HCT116 (cell line): ENCODE data around the gene TBRG4. TPM values are rescaled to one million over a fixed set of nuclear protein-coding genes. Genes with fewer than 3 reads are reported as not detected.

Experiments used
- ATAC-seq: fragments of 200-7000 bp; cut with Tn5 transposase; 2 replicates; pipeline ENCODE4 v1.9.1; 2020; ENCODE audit warnings: mild to moderate bottlenecking, moderate library complexity
- BruUV-seq: library from RNA; stranded (reverse); fragments of 400-500 nt; replicated peaks from 2 replicates; lab custom pipeline; 2021; lab: Mats Ljungman, UMichigan
- CTCF ChIA-PET: fragments of 300-600 bp; sonication (Branson Sonifier 250); formaldehyde crosslinking; loops from one replicate; lab custom pipeline; 2021; ENCODE audit warnings: antibody characterized with exemption; lab: Charles Lee
- POLR2A ChIA-PET: fragments of 300-600, 350-600 bp; sonication (Branson Sonifier 250); formaldehyde crosslinking; loops from one replicate; lab custom pipeline; 2021; ENCODE audit warnings: antibody characterized with exemption; lab: Charles Lee
- RAD21 ChIA-PET, 2 experiments: fragments of 300-600 bp; sonication (Branson Sonifier 250); formaldehyde crosslinking; loops; one replicate each; lab custom pipeline; 2023; ENCODE audit warnings: low total read pairs in 2 of 2; ENCODE audit not compliant: uncharacterized antibody in 2 of 2, unreplicated experiment in 2 of 2, low non-redundant PET in 1 of 2; lab: Charles Lee
- DNase-seq: peaks from one replicate; pipeline ENCODE4 v3.0.0-alpha.2; 2010; ENCODE audit warnings: low read depth, low spot score
- H2AFZ ChIP-seq: fragments of 200-600 bp; shearing (Covaris generic), sonication (generic); 2 replicates; pipeline ENCODE4 v1.6.1; 2017; ENCODE audit warnings: low read depth, mixed run types, mixed read lengths, antibody characterized with exemption, low read length; ENCODE audit not compliant: poor library complexity, severe bottlenecking
- H3K27ac ChIP-seq: 2 replicates; pipeline ENCODE4 v1.5.1; 2012; ENCODE audit warnings: low read depth, low read length
- H3K27me3 ChIP-seq: fragments of 200-600 bp; sonication (generic); 2 replicates; pipeline ENCODE4 v1.6.1; 2016; ENCODE audit warnings: mixed run types, low read length, mixed read lengths; ENCODE audit not compliant: insufficient read depth
- H3K36me3 ChIP-seq, 2 experiments: fragments of 200-500 bp in 1 of 2; fragments of 200-600 bp in 1 of 2; sonication (Bioruptor generic) in 1 of 2; sonication (generic) in 1 of 2; 2 replicates each; pipeline versions ENCODE4 v1.5.1 to v1.6.1; 2014 to 2016; ENCODE audit warnings: low read length in 2 of 2, inconsistent platforms in 1 of 2, mixed read lengths in 1 of 2, mixed run types in 1 of 2; ENCODE audit not compliant: insufficient read depth in 2 of 2, control insufficient read depth in 1 of 2
- H3K4me1 ChIP-seq, 2 experiments: fragments of 200-600 bp in 1 of 2; sonication (generic) in 1 of 2; 2 replicates each; pipeline versions ENCODE4 v1.5.1 to v1.6.1; 2012 to 2017; ENCODE audit warnings: low read length in 2 of 2, inconsistent platforms in 1 of 2, mild to moderate bottlenecking in 1 of 2, mixed read lengths in 1 of 2, mixed run types in 1 of 2, moderate library complexity in 1 of 2; ENCODE audit not compliant: insufficient read depth in 2 of 2, control insufficient read depth in 1 of 2
- H3K4me2 ChIP-seq: fragments of 200-600 bp; sonication (generic); 2 replicates; pipeline ENCODE4 v1.6.1; 2017; ENCODE audit warnings: mixed run types, low read length, mixed read lengths
- H3K4me3 ChIP-seq, 2 experiments: fragments of 200-600 bp in 1 of 2; sonication (generic) in 1 of 2; replicated peaks in 1 of 2; 2 replicates each; pipeline ENCODE4 v1.5.1; 2011 to 2016; ENCODE audit warnings: low read length in 2 of 2, control low read depth in 1 of 2, low read depth in 1 of 2, mild to moderate bottlenecking in 1 of 2, mixed read lengths in 1 of 2, mixed run types in 1 of 2
- H3K79me2 ChIP-seq: fragments of 200-600 bp; sonication (generic); 2 replicates; pipeline ENCODE4 v1.6.1; 2017; ENCODE audit warnings: mild to moderate bottlenecking, mixed run types, low read length, moderate library complexity, mixed read lengths; ENCODE audit not compliant: insufficient read depth
- H3K9ac ChIP-seq: fragments of 200-600 bp; sonication (generic); 2 replicates; pipeline ENCODE4 v1.6.1; 2016; ENCODE audit warnings: low read length, mixed read lengths
- H3K9me2 ChIP-seq: fragments of 200-600 bp; sonication (generic), shearing (Covaris generic); 2 replicates; pipeline ENCODE4 v1.6.1; 2017; ENCODE audit warnings: mixed run types, mild to moderate bottlenecking, moderate library complexity; ENCODE audit not compliant: insufficient read depth
- H3K9me3 ChIP-seq, 2 experiments: fragments of 200-500 bp in 1 of 2; fragments of 200-600 bp in 1 of 2; sonication (Bioruptor generic) in 1 of 2; sonication (generic) in 1 of 2; 2 replicates each; pipeline ENCODE4 v1.6.1; 2014 to 2017; ENCODE audit warnings: low read length in 2 of 2, mixed read lengths in 2 of 2, inconsistent platforms in 1 of 2, low read depth in 1 of 2, mild to moderate bottlenecking in 1 of 2, mixed run types in 1 of 2, moderate library complexity in 1 of 2; ENCODE audit not compliant: control insufficient read depth in 1 of 2, insufficient read depth in 1 of 2
- H4K20me1 ChIP-seq: fragments of 200-600 bp; sonication (generic), shearing (Covaris generic); 2 replicates; pipeline ENCODE4 v1.6.1; 2017; ENCODE audit warnings: mixed run types, mild to moderate bottlenecking, moderate library complexity; ENCODE audit not compliant: insufficient read depth
- SIN3A ChIP-seq: IDR thresholded peaks from 2 replicates; pipeline ENCODE4 v1.6.1; 2012; ENCODE audit warnings: low read depth
- SRF ChIP-seq: IDR thresholded peaks from 2 replicates; pipeline ENCODE4 v1.6.1; 2012; ENCODE audit warnings: low read depth
- intact Hi-C: fragments of 100-400 bp; cut with micrococcal nuclease; formaldehyde crosslinking; loops from 2 replicates; pipeline ENCODE4 v1.10.0; 2022
- total RNA-seq: library from RNA; stranded (reverse); gene quantifications from one replicate; pipeline ENCODE4 v1.2.1, GENCODE V29; 2021; ENCODE audit not compliant: unreplicated experiment
- TF ChIP-seq, protein P1 (sequence below): IDR thresholded peaks from 2 replicates; pipeline ENCODE4 v1.6.1; 2012
- TF ChIP-seq, protein P2 (sequence below): IDR thresholded peaks from 2 replicates; pipeline ENCODE4 v1.6.1; 2012; ENCODE audit warnings: low read depth

Gene TBRG4
- total RNA-seq, 1 experiment from 2014 or later = 136 TPM

DNA sequence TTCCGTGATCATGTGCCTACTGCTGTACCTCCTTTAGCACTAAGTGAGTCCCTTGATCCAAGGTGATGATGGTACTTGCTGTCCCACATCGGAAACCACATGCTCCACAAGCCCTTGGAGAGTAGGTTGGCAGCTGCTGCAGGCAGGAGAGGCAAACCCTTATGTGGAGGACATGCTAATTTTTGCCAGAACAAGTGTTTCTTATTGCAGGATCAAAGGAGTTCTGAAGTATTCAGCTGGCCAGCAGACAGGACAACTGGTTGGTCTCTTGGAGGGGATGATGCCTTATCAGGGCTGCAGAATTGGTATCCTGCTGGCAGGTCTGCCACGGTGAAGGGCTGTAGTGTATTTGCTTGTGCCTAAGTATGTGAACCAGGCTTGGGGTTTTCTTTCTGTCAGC lies 59.5 kb downstream of the TBRG4 start:
- no peaks in the 10 kb centered on the region; a peak in 1 of 4 replicates for H3K36me3 ChIP-seq
- no peak for DNase-seq
- no TSS peak for BruUV-seq
- H3K9me2 ChIP-seq = no peaks in the 10 kb centered on the region
- H4K20me1 ChIP-seq = no peaks in the 10 kb centered on the region
- POLR2A ChIA-PET = no interaction called here
- H3K4me1 ChIP-seq = peaks cover 0 to 16% of the 10 kb centered on the region in 2 experiments; a peak in 2 of 4 replicates
- no peaks in the 10 kb centered on the region for H3K27me3 ChIP-seq
- H2AFZ ChIP-seq = no peak overlapping the region
- H3K4me3 ChIP-seq = no peak overlapping the region
- H3K27ac ChIP-seq = no peak overlapping the region
- no peaks in the 10 kb centered on the region; the same call in 1 of the 2 replicates for H3K79me2 ChIP-seq
- ATAC-seq = no peak
- TF ChIP-seq SRF = no peak
- TF ChIP-seq, protein P1, sequence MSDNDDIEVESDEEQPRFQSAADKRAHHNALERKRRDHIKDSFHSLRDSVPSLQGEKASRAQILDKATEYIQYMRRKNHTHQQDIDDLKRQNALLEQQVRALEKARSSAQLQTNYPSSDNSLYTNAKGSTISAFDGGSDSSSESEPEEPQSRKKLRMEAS = no peak
- RAD21 ChIA-PET = no interaction called here
- H3K4me2 ChIP-seq = no peak overlapping the region
- H3K9ac ChIP-seq = no peak overlapping the region
- intact Hi-C loops = no loop called here
- no peaks in the 10 kb centered on the region for H3K9me3 ChIP-seq
- CTCF ChIA-PET = no interaction called here

DNA sequence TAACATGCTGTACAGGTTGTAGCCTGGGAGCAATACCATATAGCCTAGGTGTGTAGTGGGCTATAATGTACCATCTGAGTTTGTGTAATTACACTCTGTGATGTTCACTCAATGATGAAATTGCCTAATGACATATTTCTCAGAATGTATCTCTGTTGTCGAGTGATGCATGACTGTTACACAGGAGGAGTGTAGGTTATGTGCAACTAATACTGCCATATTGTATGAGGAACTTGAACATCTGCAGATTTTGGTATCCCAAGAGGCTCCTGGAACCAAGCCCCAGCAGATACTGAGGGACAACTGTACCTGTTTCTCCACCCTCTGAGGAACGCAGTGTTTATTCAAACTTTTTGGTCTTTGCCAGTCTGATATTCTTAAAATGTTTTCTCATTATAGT lies 61.3 kb downstream of the TBRG4 start:
- no peak overlapping the region for H3K9ac ChIP-seq
- DNase-seq (no peak), ATAC-seq (no peak)
- no peaks in the 10 kb centered on the region for H4K20me1 ChIP-seq
- no peak overlapping the region for H3K4me3 ChIP-seq
- peaks cover 0 to 16% of the 10 kb centered on the region in 2 experiments; a peak in 2 of 4 replicates for H3K4me1 ChIP-seq
- H3K4me2 ChIP-seq = no peak overlapping the region
- TF ChIP-seq, protein P2, sequence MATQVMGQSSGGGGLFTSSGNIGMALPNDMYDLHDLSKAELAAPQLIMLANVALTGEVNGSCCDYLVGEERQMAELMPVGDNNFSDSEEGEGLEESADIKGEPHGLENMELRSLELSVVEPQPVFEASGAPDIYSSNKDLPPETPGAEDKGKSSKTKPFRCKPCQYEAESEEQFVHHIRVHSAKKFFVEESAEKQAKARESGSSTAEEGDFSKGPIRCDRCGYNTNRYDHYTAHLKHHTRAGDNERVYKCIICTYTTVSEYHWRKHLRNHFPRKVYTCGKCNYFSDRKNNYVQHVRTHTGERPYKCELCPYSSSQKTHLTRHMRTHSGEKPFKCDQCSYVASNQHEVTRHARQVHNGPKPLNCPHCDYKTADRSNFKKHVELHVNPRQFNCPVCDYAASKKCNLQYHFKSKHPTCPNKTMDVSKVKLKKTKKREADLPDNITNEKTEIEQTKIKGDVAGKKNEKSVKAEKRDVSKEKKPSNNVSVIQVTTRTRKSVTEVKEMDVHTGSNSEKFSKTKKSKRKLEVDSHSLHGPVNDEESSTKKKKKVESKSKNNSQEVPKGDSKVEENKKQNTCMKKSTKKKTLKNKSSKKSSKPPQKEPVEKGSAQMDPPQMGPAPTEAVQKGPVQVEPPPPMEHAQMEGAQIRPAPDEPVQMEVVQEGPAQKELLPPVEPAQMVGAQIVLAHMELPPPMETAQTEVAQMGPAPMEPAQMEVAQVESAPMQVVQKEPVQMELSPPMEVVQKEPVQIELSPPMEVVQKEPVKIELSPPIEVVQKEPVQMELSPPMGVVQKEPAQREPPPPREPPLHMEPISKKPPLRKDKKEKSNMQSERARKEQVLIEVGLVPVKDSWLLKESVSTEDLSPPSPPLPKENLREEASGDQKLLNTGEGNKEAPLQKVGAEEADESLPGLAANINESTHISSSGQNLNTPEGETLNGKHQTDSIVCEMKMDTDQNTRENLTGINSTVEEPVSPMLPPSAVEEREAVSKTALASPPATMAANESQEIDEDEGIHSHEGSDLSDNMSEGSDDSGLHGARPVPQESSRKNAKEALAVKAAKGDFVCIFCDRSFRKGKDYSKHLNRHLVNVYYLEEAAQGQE = no peak
- TF ChIP-seq SIN3A = no peak
- H3K9me3 ChIP-seq = no peaks in the 10 kb centered on the region
- ChIA-PET RAD21 (no interaction called here), POLR2A (no interaction called here), CTCF (no interaction called here)
- H3K9me2 ChIP-seq = no peaks in the 10 kb centered on the region
- intact Hi-C loops = no loop called here
- H3K36me3 ChIP-seq = no peaks in the 10 kb centered on the region; a peak in 1 of 4 replicates
- H3K79me2 ChIP-seq = no peaks in the 10 kb centered on the region; the same call in 1 of the 2 replicates
- no TSS peak for BruUV-seq
- no peaks in the 10 kb centered on the region for H3K27me3 ChIP-seq
- H3K27ac ChIP-seq = no peak overlapping the region
- no peak overlapping the region for H2AFZ ChIP-seq

Other genes with a start within 250 kb of the TBRG4 start
- gene PURB, start 226.2 kb downstream of the TBRG4 start, total RNA-seq = 13.2 TPM
- gene MYO1G, start 132.7 kb downstream of the TBRG4 start, total RNA-seq = 0.74 TPM
- gene CCM2, start 111.5 kb downstream of the TBRG4 start, total RNA-seq = 34.4 TPM
- 0.05 TPM for gene NACAD, start 22.7 kb downstream of the TBRG4 start, total RNA-seq
- gene RAMP3, start 46.1 kb upstream of the TBRG4 start, total RNA-seq = not detected